ENCODE measurements around the gene TGIF2. TPM values are rescaled to one million over a fixed set of nuclear protein-coding genes. Genes with fewer than 3 reads are reported as not detected.

Gene TGIF2
- total and polyA plus RNA-seq, 2 of the 8 experiments (the other 6 are each of a cell fraction or from before 2014, with no cell fraction given): 49.7 to 76.7 TPM

DNA sequence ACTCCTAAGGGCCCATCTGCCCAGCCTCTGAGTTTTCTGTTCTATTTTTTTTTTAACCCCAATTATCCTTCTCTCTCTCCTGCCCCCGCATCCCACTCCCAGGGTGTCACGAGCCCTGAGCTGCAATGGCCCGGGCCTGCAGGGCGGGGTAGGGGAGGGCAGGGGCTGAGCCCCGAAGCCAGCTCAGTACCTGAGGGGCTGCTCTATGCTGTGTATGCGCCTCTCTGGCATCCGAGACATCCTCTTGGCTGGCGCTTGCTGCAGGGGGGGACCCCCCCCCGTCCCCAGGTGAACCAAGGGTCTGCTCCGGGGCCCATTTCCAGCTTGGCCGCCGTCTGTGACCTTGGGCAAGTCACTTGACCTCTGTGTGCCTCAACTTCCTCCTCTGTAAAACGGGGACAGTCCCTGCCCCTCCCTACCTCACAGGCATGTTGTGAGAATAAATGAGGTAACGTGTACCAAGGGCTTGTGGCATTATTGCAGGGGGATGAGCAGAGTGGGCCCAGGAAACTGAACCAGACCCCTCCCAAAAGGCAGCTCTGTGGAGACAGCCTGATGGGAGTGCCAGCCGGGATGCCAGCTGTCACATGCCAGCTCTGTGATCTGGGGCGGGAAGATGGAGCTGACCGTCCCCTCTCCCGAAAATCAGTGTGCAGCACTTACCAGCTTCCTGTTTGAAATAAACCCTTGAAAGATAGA, 45.1 kb upstream of the TGIF2 start:
- H4K5ac ChIP-seq (ENCODE audit: insufficient read length, low read depth, low read length): no peak overlapping the region
- peaks cover 8 to 14% of the 10 kb centered on the region in 2 experiments for H4K20me1 ChIP-seq (replicated peaks in 1 of 2; ENCODE audit: control insufficient read depth in 1 of 2, insufficient read depth in 2 of 2, low read length in 2 of 2)
- peaks cover 6 to 30% (median 19%) of the 10 kb centered on the region in 4 experiments for H3K36me3 ChIP-seq (ENCODE audit: control insufficient read depth in 2 of 4, insufficient read depth in 4 of 4, low read length in 3 of 4)
- no peak for TF ChIP-seq YY1 (IDR thresholded peaks at IDR 0.05; ENCODE audit: low read depth, low read length)
- H3K23me2 ChIP-seq (ENCODE audit: low read depth, low read length): no peaks in the 10 kb centered on the region
- H2BK20ac ChIP-seq (ENCODE audit: low read length): no peak overlapping the region
- no peak overlapping the region for H3K23ac ChIP-seq (ENCODE audit: insufficient read length)
- no peak overlapping the region for H3K4ac ChIP-seq (replicated peaks; ENCODE audit: insufficient read length, low read depth, low read length)
- H3K79me1 ChIP-seq (ENCODE audit: low read depth, low read length): no peaks in the 10 kb centered on the region; the same call in 1 of the 2 replicates
- H3K27ac ChIP-seq (ENCODE audit: low read depth, low read length): no peak overlapping the region
- no peak overlapping the region for H2AK5ac ChIP-seq (ENCODE audit: low read depth, low read length)
- no peaks in the 10 kb centered on the region for H3K79me2 ChIP-seq (ENCODE audit: control insufficient read depth in 1 of 2, insufficient read depth in 2 of 2, low read length in 2 of 2)
- H3K4me1 ChIP-seq (replicated peaks in 1 of 4; ENCODE audit: control insufficient read depth in 3 of 4, insufficient read depth in 4 of 4, low read length in 3 of 4): no peaks in the 10 kb centered on the region
- H3K4me2 ChIP-seq (ENCODE audit: insufficient read depth in 1 of 2, low read depth in 2 of 2, low read length in 2 of 2): no peak overlapping the region
- no peaks in the 10 kb centered on the region for H3K9me3 ChIP-seq (ENCODE audit: insufficient read depth in 2 of 2, low read depth in 1 of 2, low read length in 1 of 2)
- no peaks in the 10 kb centered on the region for H3K27me3 ChIP-seq (replicated peaks in 1 of 4; ENCODE audit: control insufficient read depth in 3 of 4, extremely low read depth in 1 of 4, insufficient read depth in 3 of 4, low read length in 3 of 4)
- no peak for DNase-seq (ENCODE audit: low read depth in 1 of 2, low spot score in 2 of 2)
- H4K8ac ChIP-seq (ENCODE audit: extremely low read depth, insufficient read depth, low read length): no peak overlapping the region
- H3K9ac ChIP-seq (replicated peaks in 1 of 4; ENCODE audit: extremely low read depth in 1 of 4, low read depth in 3 of 4, low read length in 3 of 4): no peak overlapping the region
- no peak overlapping the region for H3K14ac ChIP-seq (ENCODE audit: insufficient read length)
- ChIA-PET POLR2A (ENCODE audit: partially characterized antibody) (interaction anchor here (0.7 to 1.2 kb wide), 3 partner anchors 12 to 22 kb away, joined by 3 to 4 read pairs (median 3); no protein-coding TSS in a partner anchor), CTCF (ENCODE audit: partially characterized antibody) (interaction anchor here (0.6 to 2.6 kb wide), 6 partner anchors 13 to 532 kb away, joined by 3 to 16 read pairs (median 4); partner anchors contain the start of gene MYL9)
- H2BK120ac ChIP-seq (replicated peaks; ENCODE audit: low read depth, low read length): no peak overlapping the region
- WGBS, 2 experiments (ENCODE audit: extremely low coverage in 1 of 2, insufficient coverage in 1 of 2, insufficient read length in 1 of 2, insufficient replicate concordance in 2 of 2, low coverage in 1 of 2, low lambda C conversion rate in 2 of 2, missing lambda C conversion rate in 1 of 2): 90% methylated on average over 17 of the region's 18 CpGs; no CpG with 5 or more reads in 1 of the 2 experiments
- H2BK5ac ChIP-seq (ENCODE audit: low read depth, low read length): no peak overlapping the region
- FAIRE-seq: no peak
- no peak overlapping the region for H4K91ac ChIP-seq (replicated peaks; ENCODE audit: insufficient read length, low read length)
- no peak overlapping the region for H2AFZ ChIP-seq (ENCODE audit: low read length)
- no peak overlapping the region for H2BK12ac ChIP-seq (ENCODE audit: low read depth, low read length)
- no peak overlapping the region for H3K4me3 ChIP-seq (ENCODE audit: extremely low read depth in 1 of 4, insufficient read depth in 2 of 4, low read depth in 3 of 4, low read length in 4 of 4)
- no peak overlapping the region for H3K18ac ChIP-seq (ENCODE audit: extremely low read depth, low read length)
- no peak overlapping the region for H2BK15ac ChIP-seq (ENCODE audit: low read length)
- no peak overlapping the region for H3K56ac ChIP-seq (replicated peaks; ENCODE audit: insufficient read length, low read depth, low read length)
